ENCODE data around the gene CLASP1. TPM values are rescaled to one million over a fixed set of nuclear protein-coding genes. Genes with fewer than 3 reads are reported as not detected.

CLASP1 gene
- total and polyA plus RNA-seq, 2 of the 8 experiments (the other 6 are each of a cell fraction or from before 2014, with no cell fraction given): 7.3 to 53.9 TPM

DNA sequence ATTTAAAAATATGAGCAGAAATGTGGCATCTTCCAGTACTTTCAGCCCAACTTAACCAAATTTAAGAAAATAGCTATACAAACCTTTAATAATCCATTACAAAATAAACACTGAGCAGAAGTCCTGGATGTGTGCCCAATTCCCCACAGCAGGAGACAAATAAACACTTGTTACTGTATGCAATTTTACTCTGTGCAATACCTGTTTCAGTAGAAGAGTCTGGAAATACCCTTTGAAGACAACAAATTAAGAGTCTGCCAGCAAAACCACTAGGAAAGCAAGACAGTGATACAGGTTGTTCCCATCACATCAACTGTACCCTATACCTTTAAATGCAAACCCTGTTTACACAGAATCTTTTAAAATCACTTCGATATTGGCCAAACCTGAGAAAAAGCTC lies 160.0 kb downstream of the CLASP1 start (continued):
- no peak for TF ChIP-seq CHD7 (IDR thresholded peaks at IDR 0.05; ENCODE audit: insufficient replicate concordance, low read length)
- TF ChIP-seq SP2 (IDR thresholded peaks at IDR 0.05; ENCODE audit: low read length): no peak
- TF ChIP-seq KDM4A (IDR thresholded peaks at IDR 0.05; ENCODE audit: low read depth, low read length, severe bottlenecking): no peak
- TF ChIP-seq RAD21 (IDR thresholded peaks at IDR 0.05 in 1 of 2, conservative IDR thresholded peaks at IDR 0.05 in 1 of 2; ENCODE audit: low read depth in 2 of 2, low read length in 2 of 2): no peak
- TF ChIP-seq CTBP2 (IDR thresholded peaks at IDR 0.05; ENCODE audit: borderline replicate concordance, insufficient read depth, insufficient read length, low read length): no peak
- TF ChIP-seq MAFK (IDR thresholded peaks at IDR 0.05; ENCODE audit: low read depth, low read length): no peak
- no peak for TF ChIP-seq HDAC6 (IDR thresholded peaks at IDR 0.05; ENCODE audit: low read depth, low read length)
- TF ChIP-seq CREB1 (IDR thresholded peaks at IDR 0.05): no peak
- TF ChIP-seq TAF7 (optimal IDR thresholded peaks at IDR 0.05; ENCODE audit: borderline replicate concordance, low read depth, low read length): no peak
- no peak for TF ChIP-seq SRF (IDR thresholded peaks at IDR 0.05; ENCODE audit: low read depth, low read length)
- no peak for TF ChIP-seq JUN (IDR thresholded peaks at IDR 0.05; ENCODE audit: low read depth, low read length)
- no peak for TF ChIP-seq GTF2F1 (IDR thresholded peaks at IDR 0.05; ENCODE audit: borderline replicate concordance, low read depth, low read length)

Data from H1 (cell line).